HCT116 (cell line): ENCODE measurements around the gene PHB1. TPM values are rescaled to one million over a fixed set of nuclear protein-coding genes. Genes with fewer than 3 reads are reported as not detected.

ENCODE experiments used
- ATAC-seq: fragments of 200-7000 bp; cut with Tn5 transposase; 2 replicates; pipeline ENCODE4 v1.9.1; 2020; ENCODE audit warnings: mild to moderate bottlenecking, moderate library complexity
- BruUV-seq: library from RNA; stranded (reverse); fragments of 400-500 nt; replicated peaks from 2 replicates; lab custom pipeline; 2021; lab: Mats Ljungman, UMichigan
- CTCF ChIA-PET: fragments of 300-600 bp; sonication (Branson Sonifier 250); formaldehyde crosslinking; loops from one replicate; lab custom pipeline; 2021; ENCODE audit warnings: antibody characterized with exemption; lab: Charles Lee
- POLR2A ChIA-PET: fragments of 300-600, 350-600 bp; sonication (Branson Sonifier 250); formaldehyde crosslinking; loops from one replicate; lab custom pipeline; 2021; ENCODE audit warnings: antibody characterized with exemption; lab: Charles Lee
- RAD21 ChIA-PET, 2 experiments: fragments of 300-600 bp; sonication (Branson Sonifier 250); formaldehyde crosslinking; loops; one replicate each; lab custom pipeline; 2023; ENCODE audit warnings: low total read pairs in 2 of 2; ENCODE audit not compliant: uncharacterized antibody in 2 of 2, unreplicated experiment in 2 of 2, low non-redundant PET in 1 of 2; lab: Charles Lee
- DNase-seq: peaks from one replicate; pipeline ENCODE4 v3.0.0-alpha.2; 2010; ENCODE audit warnings: low read depth, low spot score
- H2AFZ ChIP-seq: fragments of 200-600 bp; shearing (Covaris generic), sonication (generic); 2 replicates; pipeline ENCODE4 v1.6.1; 2017; ENCODE audit warnings: low read depth, mixed run types, mixed read lengths, antibody characterized with exemption, low read length; ENCODE audit not compliant: poor library complexity, severe bottlenecking
- H3K27ac ChIP-seq: 2 replicates; pipeline ENCODE4 v1.5.1; 2012; ENCODE audit warnings: low read depth, low read length
- H3K27me3 ChIP-seq: fragments of 200-600 bp; sonication (generic); 2 replicates; pipeline ENCODE4 v1.6.1; 2016; ENCODE audit warnings: mixed run types, low read length, mixed read lengths; ENCODE audit not compliant: insufficient read depth
- H3K36me3 ChIP-seq, 2 experiments: fragments of 200-500 bp in 1 of 2; fragments of 200-600 bp in 1 of 2; sonication (Bioruptor generic) in 1 of 2; sonication (generic) in 1 of 2; 2 replicates each; pipeline versions ENCODE4 v1.5.1 to v1.6.1; 2014 to 2016; ENCODE audit warnings: low read length in 2 of 2, inconsistent platforms in 1 of 2, mixed read lengths in 1 of 2, mixed run types in 1 of 2; ENCODE audit not compliant: insufficient read depth in 2 of 2, control insufficient read depth in 1 of 2
- H3K4me1 ChIP-seq, 2 experiments: fragments of 200-600 bp in 1 of 2; sonication (generic) in 1 of 2; 2 replicates each; pipeline versions ENCODE4 v1.5.1 to v1.6.1; 2012 to 2017; ENCODE audit warnings: low read length in 2 of 2, inconsistent platforms in 1 of 2, mild to moderate bottlenecking in 1 of 2, mixed read lengths in 1 of 2, mixed run types in 1 of 2, moderate library complexity in 1 of 2; ENCODE audit not compliant: insufficient read depth in 2 of 2, control insufficient read depth in 1 of 2
- H3K4me2 ChIP-seq: fragments of 200-600 bp; sonication (generic); 2 replicates; pipeline ENCODE4 v1.6.1; 2017; ENCODE audit warnings: mixed run types, low read length, mixed read lengths
- H3K4me3 ChIP-seq, 2 experiments: fragments of 200-600 bp in 1 of 2; sonication (generic) in 1 of 2; replicated peaks in 1 of 2; 2 replicates each; pipeline ENCODE4 v1.5.1; 2011 to 2016; ENCODE audit warnings: low read length in 2 of 2, control low read depth in 1 of 2, low read depth in 1 of 2, mild to moderate bottlenecking in 1 of 2, mixed read lengths in 1 of 2, mixed run types in 1 of 2
- H3K79me2 ChIP-seq: fragments of 200-600 bp; sonication (generic); 2 replicates; pipeline ENCODE4 v1.6.1; 2017; ENCODE audit warnings: mild to moderate bottlenecking, mixed run types, low read length, moderate library complexity, mixed read lengths; ENCODE audit not compliant: insufficient read depth
- H3K9ac ChIP-seq: fragments of 200-600 bp; sonication (generic); 2 replicates; pipeline ENCODE4 v1.6.1; 2016; ENCODE audit warnings: low read length, mixed read lengths
- H3K9me2 ChIP-seq: fragments of 200-600 bp; sonication (generic), shearing (Covaris generic); 2 replicates; pipeline ENCODE4 v1.6.1; 2017; ENCODE audit warnings: mixed run types, mild to moderate bottlenecking, moderate library complexity; ENCODE audit not compliant: insufficient read depth
- H3K9me3 ChIP-seq, 2 experiments: fragments of 200-500 bp in 1 of 2; fragments of 200-600 bp in 1 of 2; sonication (Bioruptor generic) in 1 of 2; sonication (generic) in 1 of 2; 2 replicates each; pipeline ENCODE4 v1.6.1; 2014 to 2017; ENCODE audit warnings: low read length in 2 of 2, mixed read lengths in 2 of 2, inconsistent platforms in 1 of 2, low read depth in 1 of 2, mild to moderate bottlenecking in 1 of 2, mixed run types in 1 of 2, moderate library complexity in 1 of 2; ENCODE audit not compliant: control insufficient read depth in 1 of 2, insufficient read depth in 1 of 2
- H4K20me1 ChIP-seq: fragments of 200-600 bp; sonication (generic), shearing (Covaris generic); 2 replicates; pipeline ENCODE4 v1.6.1; 2017; ENCODE audit warnings: mixed run types, mild to moderate bottlenecking, moderate library complexity; ENCODE audit not compliant: insufficient read depth
- ATF3 ChIP-seq: IDR thresholded peaks from 2 replicates; pipeline ENCODE4 v1.6.1; 2012
- CEBPB ChIP-seq: IDR thresholded peaks from 2 replicates; pipeline ENCODE4 v1.6.1; 2012; ENCODE audit warnings: low read depth
- ELF1 ChIP-seq: IDR thresholded peaks from 2 replicates; pipeline ENCODE4 v1.6.1; 2012; ENCODE audit warnings: low read depth, borderline replicate concordance
- EZH2 ChIP-seq: fragments of 200-600 bp; sonication (generic); IDR thresholded peaks from 2 replicates; pipeline ENCODE4 v1.6.1; 2017; ENCODE audit warnings: antibody characterized with exemption, mixed run types
- MAX ChIP-seq: IDR thresholded peaks from 2 replicates; pipeline ENCODE4 v1.6.1; 2012
- POLR2AphosphoS5 ChIP-seq: IDR thresholded peaks from 2 replicates; pipeline ENCODE4 v1.6.1; 2011; ENCODE audit warnings: mild to moderate bottlenecking, low read depth, low read length, moderate library complexity
- RAD21 ChIP-seq: IDR thresholded peaks from 2 replicates; pipeline ENCODE4 v1.6.1; 2012; ENCODE audit warnings: low read depth, mild to moderate bottlenecking
- SIN3A ChIP-seq: IDR thresholded peaks from 2 replicates; pipeline ENCODE4 v1.6.1; 2012; ENCODE audit warnings: low read depth
- TCF7L2 ChIP-seq: IDR thresholded peaks from 2 replicates; pipeline ENCODE4 v1.7.0; 2011; ENCODE audit warnings: borderline replicate concordance, inconsistent platforms; ENCODE audit not compliant: insufficient read depth, insufficient read length; ENCODE audit errors: extremely low read depth
- YY1 ChIP-seq: IDR thresholded peaks from 2 replicates; pipeline ENCODE4 v1.6.1; 2011; ENCODE audit warnings: low read length, low read depth, moderate library complexity, mild to moderate bottlenecking; ENCODE audit not compliant: insufficient replicate concordance; ENCODE audit errors: extremely low read depth
- ZBTB33 ChIP-seq: IDR thresholded peaks from 2 replicates; pipeline ENCODE4 v1.6.1; 2011; ENCODE audit warnings: mild to moderate bottlenecking, low read length, moderate library complexity; ENCODE audit not compliant: insufficient replicate concordance; ENCODE audit errors: extremely low read depth
- intact Hi-C: fragments of 100-400 bp; cut with micrococcal nuclease; formaldehyde crosslinking; loops from 2 replicates; pipeline ENCODE4 v1.10.0; 2022
- total RNA-seq: library from RNA; stranded (reverse); gene quantifications from one replicate; pipeline ENCODE4 v1.2.1, GENCODE V29; 2021; ENCODE audit not compliant: unreplicated experiment

The PHB1 gene
- total RNA-seq, 1 experiment from 2014 or later = 534 TPM

GRCh38 chr17:49457564-49458535 is 43.2 kb upstream of the PHB1 start:
- no peak for DNase-seq
- peaks cover 49% of the 10 kb centered on the region; the same call in 1 of the 2 replicates for H3K27me3 ChIP-seq

More at GRCh38 chr17:49457564-49458535, 43.2 kb upstream of the PHB1 start:
- Histone ChIP-seq H2AFZ (no peak overlapping the region), H3K36me3 (no peaks in the 10 kb centered on the region), H3K4me2 (no peak overlapping the region), H3K79me2 (no peaks in the 10 kb centered on the region), H3K27ac (no peak overlapping the region), H3K4me1 (peaks cover 5 to 20% of the 10 kb centered on the region in 2 experiments; a peak in 3 of 4 replicates), H3K9me3 (no peaks in the 10 kb centered on the region), H3K9me2 (no peaks in the 10 kb centered on the region), H4K20me1 (no peaks in the 10 kb centered on the region), H3K9ac (no peak overlapping the region), H3K4me3 (no peak overlapping the region)
- ChIA-PET CTCF (interaction anchor here (1.5 kb wide), 1 partner anchor 99 kb away, joined by 4 read pairs; no protein-coding TSS in a partner anchor), POLR2A (no interaction called here), RAD21 (no interaction called here)
- BruUV-seq = no TSS peak
- no peak for ATAC-seq
- intact Hi-C loops = no loop called here
- TF ChIP-seq YY1 (no peak), CEBPB (no peak), ELF1 (no peak), MAX (no peak), SIN3A (no peak), ATF3 (no peak), RAD21 (no peak), POLR2AphosphoS5 (no peak), EZH2 (no peak), ZBTB33 (no peak), TCF7L2 (no peak)
